K562 (cell line): ENCODE data around the gene HMCN1. TPM values are rescaled to one million over a fixed set of nuclear protein-coding genes. Genes with fewer than 3 reads are reported as not detected.

Experiments used
- ATF1 ChIP-seq, 2 experiments: fragments of 450-650 bp in 1 of 2; IDR thresholded peaks; 2 replicates each; pipeline ENCODE4 v1.6.1; 2016; ENCODE audit warnings: missing compliant biosample characterization in 1 of 2, missing genetic modification characterization in 1 of 2
- CBX8 ChIP-seq: fragments of 200-600 bp; sonication (generic); IDR thresholded peaks from 2 replicates; pipeline ENCODE4 v1.6.1; 2012; ENCODE audit warnings: borderline replicate concordance, mixed run types, low read depth, mild to moderate bottlenecking, moderate library complexity, mixed read lengths, low read length, control low read depth, inconsistent platforms; ENCODE audit not compliant: poor library complexity, severe bottlenecking; ENCODE audit errors: extremely low read depth
- GABPA ChIP-seq: fragments of 200-800 bp; sonication (Bioruptor generic); conservative IDR thresholded peaks from 2 replicates; pipeline ENCODE4 v1.6.1; 2016; ENCODE audit warnings: low read depth, missing genetic modification characterization, missing compliant biosample characterization
- LARP7 ChIP-seq: fragments of 450-650 bp; IDR thresholded peaks from 2 replicates; pipeline ENCODE4 v1.6.1; 2016
- MTA2 ChIP-seq: fragments of 450-650 bp; IDR thresholded peaks from 2 replicates; pipeline ENCODE4 v1.6.1; 2016; ENCODE audit warnings: low read depth
- MYC ChIP-seq, 2 experiments: fragments of 250-450 bp in 1 of 2; sonication (Bioruptor Pico) in 1 of 2; IDR thresholded peaks; 2 replicates each; pipeline versions ENCODE4 v1.5.1 to v1.6.1; 2012 to 2021; ENCODE audit warnings: low read depth in 2 of 2, borderline replicate concordance in 1 of 2, improper control_type of control experiment in 1 of 2, low read length in 1 of 2, mild to moderate bottlenecking in 1 of 2, moderate library complexity in 1 of 2
- NFIX ChIP-seq: fragments of 250-450 bp; sonication (Bioruptor Pico); IDR thresholded peaks from 2 replicates; pipeline ENCODE4 v1.4.0; 2020; ENCODE audit warnings: low read depth, mild to moderate bottlenecking, moderate library complexity
- ZNF518B ChIP-seq: fragments of 250-450 bp; sonication (Bioruptor Pico); IDR thresholded peaks from 2 replicates; pipeline ENCODE4 v1.5.0; 2021; ENCODE audit warnings: mild to moderate bottlenecking, moderate library complexity
- ZNF584 ChIP-seq: fragments of 200-800 bp; sonication (Bioruptor generic); IDR thresholded peaks from 2 replicates; pipeline ENCODE4 v1.6.1; 2016; ENCODE audit warnings: low read depth, mild to moderate bottlenecking, missing genetic modification characterization, missing compliant biosample characterization
- polyA plus RNA-seq, 8 experiments: library from polyadenylated mRNA; depleted of rRNA in 4 of 8; stranded (reverse) in 5 of 8; unstranded in 3 of 8; fragments of >200 nt; fragmentation: Nextera tagmentation in 2 of 8; fragmentation: Illumina TruSeq in 1 of 8; extraction: Ambion mirVana in 2 of 8; extraction: Trizol in 1 of 8; gene quantifications; 2 replicates each; pipeline versions ENCODE4 v1.2.1 to v1.2.3, GENCODE V29; 2011 to 2014; ENCODE audit warnings: inconsistent platforms in 1 of 8, missing spikeins in 1 of 8
- total RNA-seq, 7 experiments: library from RNA; depleted of rRNA in 6 of 7; stranded (reverse); fragments of >200 nt in 6 of 7; fragmentation: Illumina TruSeq in 2 of 7; extraction: Trizol in 2 of 7; gene quantifications; 2 replicates each; pipeline versions ENCODE4 v1.2.1 to v1.2.3, GENCODE V29; 2011 to 2021; ENCODE audit warnings: low replicate concordance in 1 of 7

The HMCN1 gene
- total and polyA plus RNA-seq, 9 of the 15 experiments (the other 6 are each of a cell fraction or from before 2014, with no cell fraction given): 0.07 to 0.36 (median 0.21) TPM

- TF ChIP-seq GABPA (tag) (peak; percentile 86), MTA2 (no peak), MYC (IDR thresholded peaks at IDR 0.05; ENCODE audit: low read depth, low read length) (no peak), MYC (CRISPR knock-in tag; IDR thresholded peaks at IDR 0.05; ENCODE audit: borderline replicate concordance, low read depth) (no peak), ZNF518B (CRISPR knock-in tag) (no peak), LARP7 (no peak), NFIX (no peak), ZNF584 (CRISPR knock-in tag) (no peak), ATF1 (CRISPR knock-in tag; IDR thresholded peaks at IDR 0.05) (no peak), ATF1 (tag; IDR thresholded peaks at IDR 0.05) (no peak), CBX8 (no peak)
Measured at GRCh38 chr1:185694081-185694480, 40.1 kb upstream of the HMCN1 start (continued).
